Neural cell (in vitro differentiated cells): ENCODE results near the gene GMPPA. TPM values are rescaled to one million over a fixed set of nuclear protein-coding genes. Genes with fewer than 3 reads are reported as not detected.

Experiments
- H2AFZ ChIP-seq: fragments of 200-600, 300-800 bp; sonication (generic), shearing (Covaris generic); 2 replicates; pipeline ENCODE4 v1.6.0; 2014; ENCODE audit warnings: low read depth, mild to moderate bottlenecking, antibody characterized with exemption, low read length, moderate library complexity
- H3F3A ChIP-seq: fragments of 200-600 bp; shearing (Covaris generic); 2 replicates; pipeline ENCODE4 v1.6.1; 2016; ENCODE audit warnings: mild to moderate bottlenecking, moderate library complexity, mixed read lengths, antibody characterized with exemption, low read length; ENCODE audit not compliant: insufficient read depth, poor library complexity, severe bottlenecking
- H3K27ac ChIP-seq: fragments of 200-600, 300-800 bp; sonication (generic), shearing (Covaris generic); 2 replicates; pipeline ENCODE4 v1.5.1; 2014; ENCODE audit warnings: mild to moderate bottlenecking, low read length, moderate library complexity
- H3K27me3 ChIP-seq: fragments of 300-800, 200-600 bp; sonication (generic), shearing (Covaris generic); 2 replicates; pipeline ENCODE4 v1.6.0; 2014; ENCODE audit warnings: mild to moderate bottlenecking, low read depth, low read length, moderate library complexity; ENCODE audit not compliant: insufficient read depth
- H3K36me3 ChIP-seq: fragments of 300-800, 200-600 bp; sonication (generic), shearing (Covaris generic); 2 replicates; pipeline ENCODE4 v1.5.1; 2014; ENCODE audit warnings: mild to moderate bottlenecking, antibody characterized with exemption, low read length, moderate library complexity; ENCODE audit not compliant: insufficient read depth
- H3K4me2 ChIP-seq: fragments of 300-800, 200-600 bp; sonication (generic), shearing (Covaris generic); 2 replicates; pipeline ENCODE4 v1.6.0; 2014; ENCODE audit warnings: mild to moderate bottlenecking, low read length
- H3K4me3 ChIP-seq: fragments of 300-800, 200-600 bp; sonication (generic), shearing (Covaris generic); 2 replicates; pipeline ENCODE4 v1.5.1; 2014; ENCODE audit warnings: mild to moderate bottlenecking, low read length, moderate library complexity
- H3K79me2 ChIP-seq: fragments of 200-600 bp; shearing (Covaris generic); replicated peaks from 2 replicates; pipeline ENCODE4 v1.6.0; 2014; ENCODE audit warnings: mild to moderate bottlenecking, low read length, moderate library complexity; ENCODE audit not compliant: insufficient read depth
- H3K9ac ChIP-seq: fragments of 300-800, 200-600 bp; sonication (generic), shearing (Covaris generic); 2 replicates; pipeline ENCODE4 v1.6.1; 2016; ENCODE audit warnings: mild to moderate bottlenecking, low read length, mixed read lengths
- H3K9me2 ChIP-seq: fragments of 200-600 bp; shearing (Covaris generic); 2 replicates; pipeline ENCODE4 v1.6.1; 2016; ENCODE audit warnings: mild to moderate bottlenecking, low read length, mixed read lengths; ENCODE audit not compliant: insufficient read depth
- H3K9me3 ChIP-seq: fragments of 200-600, 300-800 bp; sonication (generic), shearing (Covaris generic); 2 replicates; pipeline ENCODE4 v1.6.1; 2016; ENCODE audit warnings: mild to moderate bottlenecking, mixed run types, low read length, moderate library complexity, mixed read lengths
- H4K20me1 ChIP-seq: fragments of 200-600 bp; shearing (Covaris generic); 2 replicates; pipeline ENCODE4 v1.6.1; 2016; ENCODE audit warnings: mild to moderate bottlenecking, mixed run types; ENCODE audit not compliant: insufficient read depth
- CTCF ChIP-seq: fragments of 450-650 bp; IDR thresholded peaks from 2 replicates; pipeline ENCODE4 v1.5.1; 2014; ENCODE audit warnings: antibody characterized with exemption, mild to moderate bottlenecking, moderate library complexity; ENCODE audit not compliant: poor library complexity, severe bottlenecking
- EP300 ChIP-seq: fragments of 450-650 bp; conservative IDR thresholded peaks from 2 replicates; pipeline ENCODE4 v1.6.1; 2014; ENCODE audit warnings: antibody characterized with exemption, mild to moderate bottlenecking, moderate library complexity; ENCODE audit not compliant: poor library complexity, severe bottlenecking
- EZH2 ChIP-seq: fragments of 200-600, 300-800 bp; shearing (Covaris generic), sonication (generic); IDR thresholded peaks from 2 replicates; pipeline ENCODE4 v1.6.1; 2014; ENCODE audit warnings: antibody characterized with exemption, low read length, borderline replicate concordance, mild to moderate bottlenecking; ENCODE audit not compliant: insufficient read depth, poor library complexity, severe bottlenecking
- MXI1 ChIP-seq: fragments of 450-650 bp; conservative IDR thresholded peaks from 2 replicates; pipeline ENCODE4 v1.6.1; 2014; ENCODE audit warnings: antibody characterized with exemption, mild to moderate bottlenecking; ENCODE audit not compliant: poor library complexity, severe bottlenecking
- POLR2AphosphoS5 ChIP-seq: IDR thresholded peaks from 2 replicates; pipeline ENCODE4 v1.6.1; 2012
- RAD21 ChIP-seq: fragments of 450-650 bp; conservative IDR thresholded peaks from 2 replicates; pipeline ENCODE4 v1.6.1; 2014; ENCODE audit warnings: antibody characterized with exemption, mild to moderate bottlenecking, moderate library complexity
- REST ChIP-seq: IDR thresholded peaks from 2 replicates; pipeline ENCODE4 v1.6.1; 2012; ENCODE audit warnings: borderline replicate concordance
- SMC3 ChIP-seq: fragments of 450-650 bp; conservative IDR thresholded peaks from 2 replicates; pipeline ENCODE4 v1.6.1; 2014; ENCODE audit warnings: antibody characterized with exemption, mild to moderate bottlenecking, moderate library complexity; ENCODE audit not compliant: poor library complexity
- TAF1 ChIP-seq: IDR thresholded peaks from 2 replicates; pipeline ENCODE4 v1.6.1; 2012; ENCODE audit warnings: low read depth
- polyA minus RNA-seq: library from RNA; depleted of rRNA, polyadenylated mRNA; stranded (reverse); fragments of >200 nt; gene quantifications from 2 replicates; pipeline ENCODE4 v1.2.3, GENCODE V29; 2014
- polyA plus RNA-seq: library from polyadenylated mRNA; depleted of rRNA; stranded (reverse); fragments of >200 nt; gene quantifications from 2 replicates; pipeline ENCODE4 v1.2.3, GENCODE V29; 2014

GMPPA gene
- 16.9 and 20.4 TPM in 2 replicates for polyA plus RNA-seq
- polyA minus RNA-seq = 9.4 and 14.9 TPM in 2 replicates

DNA sequence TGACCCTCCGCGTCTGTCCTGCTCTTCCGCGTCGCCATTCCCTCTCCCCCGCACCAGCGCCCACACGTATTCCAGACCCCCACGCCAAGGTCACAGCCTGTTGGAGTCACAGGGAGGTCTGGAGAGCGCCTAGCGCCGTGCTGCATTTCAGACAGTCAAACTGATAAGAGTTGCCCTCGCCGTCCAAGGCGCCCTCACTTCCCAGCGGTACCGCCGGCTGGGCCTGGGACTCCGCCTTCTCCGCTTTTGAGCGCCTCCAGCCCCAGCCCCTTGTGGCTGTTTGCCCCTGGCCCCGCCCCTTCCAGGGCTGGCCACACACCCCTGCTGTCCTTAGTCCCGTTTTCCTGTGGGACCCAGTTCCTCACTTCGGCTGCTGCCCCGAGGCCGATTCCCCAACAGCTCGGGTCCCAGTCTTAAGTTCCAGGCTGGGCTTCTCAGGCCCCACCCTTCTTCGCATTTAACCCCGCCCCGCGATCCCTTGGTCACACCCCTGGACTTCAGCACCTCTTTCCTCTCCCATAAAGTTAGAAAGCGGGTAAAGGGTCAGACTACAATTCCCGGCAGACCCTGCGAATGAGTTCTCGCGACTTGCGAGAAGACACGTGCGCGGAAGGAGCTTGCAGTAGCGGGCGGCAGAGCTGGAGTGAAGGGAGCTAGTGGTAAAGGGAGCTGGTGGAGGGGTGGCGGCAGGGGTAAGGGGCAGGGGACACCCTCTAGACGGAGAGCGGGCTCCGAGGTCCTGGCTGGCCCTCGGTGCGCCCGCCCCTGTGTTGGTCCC lies at the start of gene GMPPA:
GMPPA (plus strand) TSS at position 612 of the 778 bp plus-strand sequence. CDS start 1,085 bp downstream, outside the sequence.
- H3K4me2 ChIP-seq = peak within 1 kb of the TSS; percentile 80
- no peaks in the 10 kb centered on the region for H3F3A ChIP-seq
- no peaks in the 10 kb centered on the region for H3K9me2 ChIP-seq
- no peaks in the 10 kb centered on the region for H3K36me3 ChIP-seq
- H2AFZ ChIP-seq = peak within 1 kb of the TSS; percentile 83
- H3K9ac ChIP-seq = peak within 1 kb of the TSS; percentile 71
- H3K27me3 ChIP-seq = peaks cover 52% of the 10 kb centered on the region
- TF ChIP-seq POLR2AphosphoS5 (peak; percentile 92), RAD21 (no peak), TAF1 (peak; percentile 93), EZH2 (peak; percentile 85), SMC3 (no peak), REST (peak; percentile 52), MXI1 (peak; percentile 51)
- no peaks in the 10 kb centered on the region for H3K9me3 ChIP-seq
- no peak within 1 kb of the TSS for H3K27ac ChIP-seq
- H4K20me1 ChIP-seq = no peaks in the 10 kb centered on the region
- no peaks in the 10 kb centered on the region for H3K79me2 ChIP-seq
- peak within 1 kb of the TSS; percentile 73 for H3K4me3 ChIP-seq

- no peaks in the 10 kb centered on the region for H3K9me3 ChIP-seq
- H3K4me3 ChIP-seq = no peak overlapping the region
- H2AFZ ChIP-seq = no peak overlapping the region
- no peaks in the 10 kb centered on the region for H3F3A ChIP-seq
- no peaks in the 10 kb centered on the region for H3K79me2 ChIP-seq
- peaks cover 12% of the 10 kb centered on the region for H3K27me3 ChIP-seq
- no peaks in the 10 kb centered on the region for H4K20me1 ChIP-seq
- H3K9me2 ChIP-seq = no peaks in the 10 kb centered on the region
- no peak for TF ChIP-seq EZH2
- no peak overlapping the region for H3K4me2 ChIP-seq
- peaks cover 6% of the 10 kb centered on the region for H3K36me3 ChIP-seq
- no peak overlapping the region for H3K27ac ChIP-seq
- H3K9ac ChIP-seq = no peak overlapping the region
These were observed 49.1 kb upstream of the GMPPA start for GRCh38 chr2:219449609-219450008.

DNA sequence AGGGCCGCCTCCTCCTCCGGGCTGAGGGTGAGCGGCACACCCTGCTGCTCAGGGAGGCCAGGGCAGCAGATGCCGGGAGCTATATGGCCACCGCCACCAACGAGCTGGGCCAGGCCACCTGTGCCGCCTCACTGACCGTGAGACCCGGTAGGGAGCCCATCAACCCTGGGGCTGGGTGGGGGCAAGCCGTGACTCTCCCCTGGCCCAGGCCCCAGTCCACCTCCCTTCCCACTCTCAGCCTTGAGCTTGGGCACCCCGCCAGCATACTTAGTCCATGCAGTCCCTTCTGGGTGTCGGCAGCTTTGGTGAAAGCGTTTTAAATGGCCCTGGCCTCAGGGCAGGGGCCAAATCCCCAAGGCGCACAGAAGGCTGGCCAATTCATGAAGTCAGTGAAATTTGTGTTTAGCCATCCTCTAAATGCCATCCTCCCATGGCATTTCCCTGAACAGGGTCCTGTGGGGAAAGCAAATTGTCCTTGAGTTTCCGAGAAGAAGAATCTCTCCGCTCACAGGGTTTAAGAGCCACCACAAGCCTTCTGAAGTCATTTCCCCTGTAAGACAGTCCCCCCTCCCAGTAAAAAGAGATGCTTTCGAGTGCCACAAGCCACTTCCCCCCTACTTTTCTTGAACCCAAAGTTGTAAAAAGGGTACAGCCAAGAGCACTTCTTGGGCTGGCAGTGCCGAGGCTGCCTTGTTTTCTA lies 46.9 kb upstream of the GMPPA start:
- no peak overlapping the region for H3K4me3 ChIP-seq
- no peak overlapping the region for H3K27ac ChIP-seq
- H3K9me3 ChIP-seq = no peaks in the 10 kb centered on the region
- H3K27me3 ChIP-seq = peaks cover 12% of the 10 kb centered on the region
- H3K9me2 ChIP-seq = no peaks in the 10 kb centered on the region
- peaks cover 6% of the 10 kb centered on the region for H3K36me3 ChIP-seq
- TF ChIP-seq EP300 (no peak), RAD21 (no peak), POLR2AphosphoS5 (no peak), SMC3 (no peak), CTCF (no peak), MXI1 (no peak), REST (no peak), EZH2 (no peak), TAF1 (no peak)
- no peak overlapping the region for H3K4me2 ChIP-seq
- H2AFZ ChIP-seq = no peak overlapping the region
- no peak overlapping the region for H3K9ac ChIP-seq
- no peaks in the 10 kb centered on the region for H3K79me2 ChIP-seq
- no peaks in the 10 kb centered on the region for H3F3A ChIP-seq
- H4K20me1 ChIP-seq = no peaks in the 10 kb centered on the region
